Right lobe of liver (tissue), 6 donors: Measurements from ENCODE around the gene ABLIM3. TPM values are rescaled to one million over a fixed set of nuclear protein-coding genes. Genes with fewer than 3 reads are reported as not detected.

Experiments used
- ATAC-seq, 4 donors: fragments of 200-7000 bp; cut with Tn5 transposase; one replicate each; pipeline ENCODE4 v1.9.1; 2020; ENCODE audit warnings: mild to moderate bottlenecking in 4 of 4, moderate library complexity in 4 of 4
- DNase-seq, 3 donors: peaks; one replicate each; pipeline ENCODE4 v3.0.0-alpha.2; 2020
- H3K27ac ChIP-seq, 3 donors: fragments of 200-600 bp; one replicate each; pipeline ENCODE4 v1.8.0; 2022
- H3K27me3 ChIP-seq, 2 donors: fragments of 200-600 bp; one replicate each; pipeline ENCODE4 v1.8.0; 2022
- H3K36me3 ChIP-seq, 4 donors: fragments of 200-600 bp; sonication (generic) in 1 of 4; one replicate each; pipeline versions ENCODE4 v1.5.1 to v1.8.0; 2017 to 2022; ENCODE audit warnings: control low read depth in 1 of 4
- H3K4me1 ChIP-seq, 4 donors: fragments of 200-600 bp; sonication (generic) in 1 of 4; one replicate each; pipeline versions ENCODE4 v1.5.1 to v1.8.0; 2017 to 2022; ENCODE audit warnings: control low read depth in 1 of 4
- H3K4me3 ChIP-seq, 3 donors: fragments of 200-600 bp; one replicate each; pipeline ENCODE4 v1.8.0; 2022
- H3K9me3 ChIP-seq, 4 donors: fragments of 200-600 bp; sonication (generic) in 1 of 4; one replicate each; pipeline versions ENCODE4 v1.5.1 to v1.8.0; 2017 to 2022; ENCODE audit warnings: control low read depth in 1 of 4
- CTCF ChIP-seq, 4 donors: fragments of 200-600 bp in 3 of 4; fragments of 450-650 bp in 1 of 4; IDR thresholded peaks; one replicate each; pipeline versions ENCODE4 v1.5.1 to v1.8.0; 2016 to 2022; ENCODE audit warnings: antibody characterized with exemption in 4 of 4, mild to moderate bottlenecking in 2 of 4
- POLR2A ChIP-seq: fragments of 450-650 bp; IDR thresholded peaks from one replicate; pipeline ENCODE4 v1.6.1; 2017; ENCODE audit warnings: antibody characterized with exemption, mild to moderate bottlenecking
- WGBS: methylation state at CpG from one replicate; pipeline ENCODE4 v1.1.6; 2018; ENCODE audit warnings: low coverage, low lambda C conversion rate; ENCODE audit not compliant: insufficient coverage; ENCODE audit errors: missing lambda C conversion rate; 5-methylcytosine and 5-hydroxymethylcytosine counted together
- intact Hi-C, 2 donors: fragments of 100-400 bp; cut with DNase I; formaldehyde crosslinking; loops; one replicate each; pipeline versions ENCODE4 v1.11.2 to v1.14.1; 2022
- total RNA-seq, 6 experiments: library from RNA; depleted of rRNA in 2 of 6; stranded (reverse); fragments of >200 nt in 2 of 6; fragmentation: NEBNext Ultra II Directional in 3 of 6; extraction: Animal tissue kit (Norgen Biotek cat#: 25700) in 3 of 6; gene quantifications; one replicate each; pipeline versions ENCODE4 v1.1.0 to v1.2.4, GENCODE V29; 2016 to 2023
- donor health status: DM: no; HTN: yes; CAD: no.
- donor health status: DM: no; HTN: no; CAD: no.
- donor health status: DM: no; HTN: no; CAD: no.
- donor health status: DM: no; HTN: yes; CAD: no.
- donor health status: DM: no; HTN: yes; CAD: no.

Gene ABLIM3
- total RNA-seq, 6 experiments from 2014 or later = 85.8 to 180 (median 125) TPM

GRCh38 chr5:149195962-149196361 is 54.7 kb downstream of the ABLIM3 start:
- H3K36me3 ChIP-seq = peaks cover 0 to 40% (median 20%) of the 10 kb centered on the region in 4 donors
- peaks cover 0 to 22% (median 0%) of the 10 kb centered on the region in 4 donors for H3K4me1 ChIP-seq
- WGBS = 100% methylated on average over 1 of the region's 1 CpG
- no peaks in the 10 kb centered on the region for H3K27me3 ChIP-seq
- H3K4me3 ChIP-seq = no peak overlapping the region
- ATAC-seq (peak; percentile 11 to 36 (median 18)), DNase-seq (no peak)
- peak overlapping the region in 2 of 3 donors; percentile 56 to 75 for H3K27ac ChIP-seq
- TF ChIP-seq CTCF (IDR thresholded peaks at IDR 0.05) (no peak), POLR2A (no peak)
- H3K9me3 ChIP-seq = no peaks in the 10 kb centered on the region
- intact Hi-C loops = no loop called here

GRCh38 chr5:149198148-149198547 is 56.9 kb downstream of the ABLIM3 start:
- no peak for ATAC-seq
- no peaks in the 10 kb centered on the region for H3K9me3 ChIP-seq
- TF ChIP-seq POLR2A = no peak
- no peak for TF ChIP-seq CTCF (IDR thresholded peaks at IDR 0.05)
- no peak overlapping the region for H3K27ac ChIP-seq
- peaks cover 0 to 62% (median 34%) of the 10 kb centered on the region in 4 donors for H3K36me3 ChIP-seq
- no peak for DNase-seq
- no peaks in the 10 kb centered on the region for H3K27me3 ChIP-seq
- H3K4me1 ChIP-seq = peaks cover 0 to 22% (median 0%) of the 10 kb centered on the region in 4 donors
- intact Hi-C loops = no loop called here
- H3K4me3 ChIP-seq = no peak overlapping the region
- 88% methylated on average over 1 of the region's 9 CpGs for WGBS

GRCh38 chr5:149200355-149200754 is 59.1 kb downstream of the ABLIM3 start:
- DNase-seq = no peak
- Histone ChIP-seq H3K27me3 (no peaks in the 10 kb centered on the region), H3K9me3 (no peaks in the 10 kb centered on the region), H3K27ac (no peak overlapping the region), H3K36me3 (peaks cover 0 to 80% (median 45%) of the 10 kb centered on the region in 4 donors), H3K4me3 (no peak overlapping the region), H3K4me1 (peaks cover 0 to 17% (median 4%) of the 10 kb centered on the region in 4 donors)
- WGBS = 44% methylated on average over 1 of the region's 6 CpGs
- no peak for TF ChIP-seq CTCF (IDR thresholded peaks at IDR 0.05)
- TF ChIP-seq POLR2A = no peak
- ATAC-seq = no peak
- intact Hi-C loops = no loop called here

GRCh38 chr5:149201121-149201637 is 59.9 kb downstream of the ABLIM3 start:
- DNase-seq = no peak
- Histone ChIP-seq H3K36me3 (peaks cover 0 to 80% (median 46%) of the 10 kb centered on the region in 4 donors), H3K27me3 (no peaks in the 10 kb centered on the region), H3K4me1 (peaks cover 0 to 16% (median 7%) of the 10 kb centered on the region in 4 donors), H3K9me3 (no peaks in the 10 kb centered on the region), H3K4me3 (no peak overlapping the region), H3K27ac (no peak overlapping the region)
- no peak for TF ChIP-seq POLR2A
- no peak for TF ChIP-seq CTCF (IDR thresholded peaks at IDR 0.05)
- no peak for ATAC-seq
- intact Hi-C loops = no loop called here
- whole genome bisulfite sequencing = 58% methylated on average over 2 of the region's 6 CpGs
